Nephron progenitor cell (in vitro differentiated cells): ENCODE data around the gene RPL41.
"Not testable (repeated sequence)": the region's sequence is repeated elsewhere in the genome, so short reads cannot be mapped to it uniquely, and the experiment has no call there.

ENCODE experiments used
- DNase-seq: peaks from one replicate; pipeline ENCODE4 v3.0.0; 2021
- H3K27ac Mint-ChIP-seq: 2 replicates; pipeline ENCODE4 v1.8.0; 2021; ENCODE audit warnings: mild to moderate bottlenecking, moderate library complexity, mixed read lengths
- H3K27me3 Mint-ChIP-seq: 2 replicates; pipeline ENCODE4 v1.8.0; 2021; ENCODE audit warnings: mild to moderate bottlenecking, low read depth, mixed read lengths; ENCODE audit not compliant: poor library complexity
- H3K36me3 Mint-ChIP-seq: 2 replicates; pipeline ENCODE4 v1.8.0; 2021; ENCODE audit warnings: low read depth, mixed read lengths
- H3K4me1 Mint-ChIP-seq: 2 replicates; pipeline ENCODE4 v1.8.0; 2021; ENCODE audit warnings: mixed read lengths
- H3K4me3 Mint-ChIP-seq: 2 replicates; pipeline ENCODE4 v1.8.0; 2021; ENCODE audit warnings: mild to moderate bottlenecking, moderate library complexity, mixed read lengths
- H3K9me3 Mint-ChIP-seq: 2 replicates; pipeline ENCODE4 v1.8.0; 2021; ENCODE audit warnings: mild to moderate bottlenecking, moderate library complexity, mixed read lengths
- TF ChIP-seq, protein P1 (sequence below): fragments of 200-600 bp; sonication (generic); IDR thresholded peaks from 2 replicates; pipeline ENCODE4 v1.5.0; 2021; ENCODE audit warnings: antibody characterized with exemption

The RPL41 gene

DNA sequence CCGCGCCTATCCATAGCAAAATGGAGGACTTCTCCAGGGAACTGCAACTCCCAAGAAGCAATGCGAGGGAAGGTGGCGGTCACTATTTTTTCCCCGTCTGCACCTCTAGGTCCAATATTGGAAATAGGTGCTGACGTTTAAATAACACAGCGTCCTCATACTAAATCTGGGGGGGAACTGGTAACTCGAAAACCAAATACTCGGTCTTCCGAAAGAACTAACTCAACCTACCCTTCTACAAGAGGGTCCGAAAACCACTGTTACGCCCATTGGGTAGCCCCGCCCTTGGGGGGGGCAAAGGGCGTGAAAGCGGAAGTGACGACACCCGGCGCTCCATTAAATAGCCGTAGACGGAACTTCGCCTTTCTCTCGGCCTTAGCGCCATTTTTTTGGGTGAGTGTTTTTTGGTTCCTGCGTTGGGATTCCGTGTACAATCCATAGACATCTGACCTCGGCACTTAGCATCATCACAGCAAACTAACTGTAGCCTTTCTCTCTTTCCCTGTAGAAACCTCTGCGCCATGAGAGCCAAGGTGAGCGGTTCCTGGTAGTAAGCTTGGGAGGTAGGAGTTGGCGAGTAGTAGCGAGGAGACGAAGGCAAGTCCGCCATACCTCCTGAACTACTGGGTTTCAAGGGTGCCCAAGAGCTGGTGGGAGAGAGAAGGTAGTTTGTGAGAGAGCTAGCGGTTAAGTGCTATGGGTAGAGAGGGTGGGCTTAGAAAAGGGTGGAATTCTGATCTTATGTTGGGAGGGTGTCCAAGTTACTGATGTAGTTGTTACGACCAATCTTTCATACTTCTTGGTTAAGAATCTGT, at the start of gene RPL41:
TSS of gene RPL41 (plus strand) at position 367 of the 815 bp plus-strand sequence.
- Mint-ChIP-seq H3K4me3 (peak within 1 kb of the TSS; percentile 98), H3K4me1 (peaks cover 40% of the 10 kb centered on the region), H3K27ac (peak within 1 kb of the TSS; percentile 100), H3K27me3 (peaks cover 7% of the 10 kb centered on the region), H3K36me3 (peaks cover 53% of the 10 kb centered on the region), H3K9me3 (no peaks in the 10 kb centered on the region)
- DNase-seq = peak; percentile 94
- TF ChIP-seq, protein P1, sequence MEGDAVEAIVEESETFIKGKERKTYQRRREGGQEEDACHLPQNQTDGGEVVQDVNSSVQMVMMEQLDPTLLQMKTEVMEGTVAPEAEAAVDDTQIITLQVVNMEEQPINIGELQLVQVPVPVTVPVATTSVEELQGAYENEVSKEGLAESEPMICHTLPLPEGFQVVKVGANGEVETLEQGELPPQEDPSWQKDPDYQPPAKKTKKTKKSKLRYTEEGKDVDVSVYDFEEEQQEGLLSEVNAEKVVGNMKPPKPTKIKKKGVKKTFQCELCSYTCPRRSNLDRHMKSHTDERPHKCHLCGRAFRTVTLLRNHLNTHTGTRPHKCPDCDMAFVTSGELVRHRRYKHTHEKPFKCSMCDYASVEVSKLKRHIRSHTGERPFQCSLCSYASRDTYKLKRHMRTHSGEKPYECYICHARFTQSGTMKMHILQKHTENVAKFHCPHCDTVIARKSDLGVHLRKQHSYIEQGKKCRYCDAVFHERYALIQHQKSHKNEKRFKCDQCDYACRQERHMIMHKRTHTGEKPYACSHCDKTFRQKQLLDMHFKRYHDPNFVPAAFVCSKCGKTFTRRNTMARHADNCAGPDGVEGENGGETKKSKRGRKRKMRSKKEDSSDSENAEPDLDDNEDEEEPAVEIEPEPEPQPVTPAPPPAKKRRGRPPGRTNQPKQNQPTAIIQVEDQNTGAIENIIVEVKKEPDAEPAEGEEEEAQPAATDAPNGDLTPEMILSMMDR = no peak

DNA sequence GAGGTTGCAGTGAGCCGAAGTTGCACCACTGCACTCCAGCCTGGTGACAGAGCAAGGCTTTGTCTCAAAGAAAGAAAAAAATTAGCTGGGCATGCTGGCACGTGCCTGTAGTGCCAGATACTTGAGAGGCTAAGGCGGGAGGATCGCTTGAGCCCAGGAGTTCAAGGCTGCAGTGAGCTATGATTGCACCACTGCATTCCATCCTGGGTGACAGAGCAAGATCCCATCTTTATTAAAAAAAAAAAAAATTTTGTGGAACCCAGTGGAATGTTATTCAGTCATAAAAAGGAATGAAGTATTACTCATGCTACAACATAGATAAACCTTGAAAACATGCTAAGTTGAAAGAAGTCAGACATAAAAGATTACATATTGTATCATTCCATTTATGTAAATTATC, 44.8 kb upstream of the RPL41 start:
- H3K36me3 Mint-ChIP-seq = no peaks in the 10 kb centered on the region
- no peak overlapping the region for H3K4me3 Mint-ChIP-seq
- DNase-seq = no peak
- TF ChIP-seq, protein P1 = no peak
- peaks cover 17% of the 10 kb centered on the region for H3K27me3 Mint-ChIP-seq
- H3K4me1 Mint-ChIP-seq = no peaks in the 10 kb centered on the region
- no peak overlapping the region for H3K27ac Mint-ChIP-seq
- peaks cover 5% of the 10 kb centered on the region for H3K9me3 Mint-ChIP-seq

DNA sequence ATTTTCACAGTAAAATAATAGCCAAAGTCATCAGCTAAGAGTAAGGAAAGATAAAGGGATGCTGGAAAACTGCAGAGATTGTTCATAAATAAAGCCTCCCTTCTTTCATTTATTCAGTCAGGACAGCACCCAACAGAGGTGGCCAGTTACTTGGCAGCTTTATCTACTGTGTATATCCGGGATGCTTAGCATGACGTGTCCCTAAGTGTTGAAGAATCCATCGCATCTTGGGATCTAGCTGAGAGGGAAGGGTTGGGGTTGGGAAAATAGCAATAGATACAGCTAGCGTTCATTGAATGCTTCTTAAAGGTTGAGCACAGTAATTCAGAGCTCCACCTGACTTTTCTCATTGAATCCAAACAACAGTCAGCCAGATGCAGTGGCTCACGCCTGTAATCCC, 42.0 kb upstream of the RPL41 start:
- Mint-ChIP-seq H3K36me3 (no peaks in the 10 kb centered on the region), H3K27me3 (peaks cover 13% of the 10 kb centered on the region), H3K4me1 (peaks cover 7% of the 10 kb centered on the region), H3K27ac (no peak overlapping the region), H3K9me3 (peaks cover 7% of the 10 kb centered on the region), H3K4me3 (no peak overlapping the region)
- no peak for DNase-seq
- TF ChIP-seq, protein P1 = no peak

DNA sequence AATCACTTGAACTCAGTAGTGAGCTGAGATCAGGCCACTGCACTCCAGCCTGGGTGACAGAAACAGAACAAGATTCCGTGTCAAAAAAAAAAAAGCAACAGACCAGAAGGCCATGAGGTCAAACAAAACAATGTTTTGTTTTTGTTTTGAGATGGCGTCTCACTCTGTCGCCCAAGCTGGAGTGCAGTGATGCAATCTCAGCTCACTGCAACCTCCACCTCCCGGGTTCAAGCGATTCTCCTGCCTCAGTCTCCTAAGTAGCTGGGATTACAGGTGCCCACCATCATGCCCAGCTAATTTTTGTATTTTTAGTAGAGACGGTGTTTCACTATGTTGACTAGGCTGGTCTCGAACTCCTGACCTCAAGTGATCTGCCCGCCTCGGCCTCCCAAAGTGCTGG, 38.5 kb upstream of the RPL41 start:
- not testable (repeated sequence) for DNase-seq, H3K36me3 Mint-ChIP-seq, H3K4me3 Mint-ChIP-seq, H3K9me3 Mint-ChIP-seq, H3K27ac Mint-ChIP-seq
- Mint-ChIP-seq H3K27me3 (peaks cover 31% of the 10 kb centered on the region), H3K4me1 (peaks cover 26% of the 10 kb centered on the region)

DNA sequence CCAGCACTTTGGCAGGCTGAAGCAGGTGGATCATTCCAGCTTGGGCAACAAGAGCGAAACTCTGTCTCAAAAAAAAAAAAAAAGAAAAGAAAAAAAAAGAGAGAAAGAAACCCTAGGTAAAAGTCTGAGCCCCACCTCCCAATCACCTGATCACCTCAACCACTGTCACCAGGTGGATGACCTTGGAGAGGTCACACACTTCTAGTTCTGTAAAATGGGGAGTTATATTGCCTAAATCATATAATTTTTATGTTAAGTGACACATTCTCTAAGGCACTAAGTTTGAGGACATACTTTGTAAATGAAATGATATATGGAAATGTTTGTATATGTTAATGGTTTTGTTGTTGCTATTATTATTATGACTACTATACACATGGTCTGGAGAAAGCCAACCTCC, 38.0 kb upstream of the RPL41 start:
- no peak for DNase-seq
- no peaks in the 10 kb centered on the region for H3K36me3 Mint-ChIP-seq
- peaks cover 27% of the 10 kb centered on the region for H3K4me1 Mint-ChIP-seq
- peaks cover 27% of the 10 kb centered on the region for H3K27me3 Mint-ChIP-seq
- TF ChIP-seq, protein P1 = no peak
- H3K9me3 Mint-ChIP-seq = peaks cover 7% of the 10 kb centered on the region
- peak overlapping the region; percentile 81 for H3K4me3 Mint-ChIP-seq
- H3K27ac Mint-ChIP-seq = no peak overlapping the region

DNA sequence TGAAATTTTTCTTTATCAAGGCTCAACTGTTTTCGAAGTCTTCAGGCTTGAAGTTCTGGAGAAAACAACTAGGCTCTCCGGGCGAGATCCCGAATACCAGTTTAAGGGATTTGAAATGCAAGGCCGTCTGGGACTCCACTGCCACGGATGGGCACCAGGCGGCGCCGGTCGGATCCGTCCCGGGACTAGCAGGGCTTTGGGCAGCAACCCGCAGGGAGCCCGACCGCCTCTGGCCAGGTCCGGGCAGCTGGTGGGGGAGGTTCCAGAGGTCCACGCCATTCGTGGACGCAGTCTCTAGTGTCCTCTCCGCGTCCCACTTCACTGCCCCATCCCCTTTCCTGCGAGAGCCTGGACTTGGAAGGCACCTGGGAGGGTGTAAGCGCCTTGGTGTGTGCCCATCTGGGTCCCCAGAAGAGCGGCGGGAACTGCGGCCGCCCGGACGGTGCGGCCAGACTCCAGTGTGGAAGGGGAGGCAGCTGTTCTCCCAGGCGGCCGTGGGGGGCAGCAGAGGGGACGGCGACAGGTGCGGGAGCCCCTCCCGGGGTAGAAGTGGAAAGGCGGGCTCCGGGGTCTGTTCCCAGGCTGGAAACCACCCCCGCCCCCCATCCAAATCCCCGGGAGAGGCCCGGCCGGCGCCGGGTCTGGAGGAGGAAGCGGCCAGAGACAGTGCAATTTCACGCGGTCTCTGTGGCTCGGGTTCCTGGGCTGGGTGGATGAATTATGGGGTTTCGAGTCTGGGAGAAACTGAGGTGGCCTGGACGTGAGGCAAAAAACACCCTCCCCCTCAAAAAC, 37.3 kb upstream of the RPL41 start:
- Mint-ChIP-seq H3K27ac (no peak overlapping the region), H3K9me3 (peaks cover 6% of the 10 kb centered on the region), H3K36me3 (no peaks in the 10 kb centered on the region), H3K4me1 (peaks cover 34% of the 10 kb centered on the region), H3K27me3 (peaks cover 25% of the 10 kb centered on the region), H3K4me3 (peak overlapping the region; percentile 81)
- DNase-seq = peak; percentile 89
- TF ChIP-seq, protein P1 = peak; percentile 63
